LNCAP (cell line): ENCODE data around the gene MPP3.
A peak's percentile ranks its signal among the peaks of the same experiment; 100 is the strongest.

Experiments
- TF ChIP-seq, protein P1 (sequence below): fragments of 450-650 bp; IDR thresholded peaks from 2 replicates; pipeline ENCODE4 v1.5.1; 2017; ENCODE audit warnings: mild to moderate bottlenecking

MPP3 gene, protein sequence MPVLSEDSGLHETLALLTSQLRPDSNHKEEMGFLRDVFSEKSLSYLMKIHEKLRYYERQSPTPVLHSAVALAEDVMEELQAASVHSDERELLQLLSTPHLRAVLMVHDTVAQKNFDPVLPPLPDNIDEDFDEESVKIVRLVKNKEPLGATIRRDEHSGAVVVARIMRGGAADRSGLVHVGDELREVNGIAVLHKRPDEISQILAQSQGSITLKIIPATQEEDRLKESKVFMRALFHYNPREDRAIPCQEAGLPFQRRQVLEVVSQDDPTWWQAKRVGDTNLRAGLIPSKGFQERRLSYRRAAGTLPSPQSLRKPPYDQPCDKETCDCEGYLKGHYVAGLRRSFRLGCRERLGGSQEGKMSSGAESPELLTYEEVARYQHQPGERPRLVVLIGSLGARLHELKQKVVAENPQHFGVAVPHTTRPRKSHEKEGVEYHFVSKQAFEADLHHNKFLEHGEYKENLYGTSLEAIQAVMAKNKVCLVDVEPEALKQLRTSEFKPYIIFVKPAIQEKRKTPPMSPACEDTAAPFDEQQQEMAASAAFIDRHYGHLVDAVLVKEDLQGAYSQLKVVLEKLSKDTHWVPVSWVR

DNA sequence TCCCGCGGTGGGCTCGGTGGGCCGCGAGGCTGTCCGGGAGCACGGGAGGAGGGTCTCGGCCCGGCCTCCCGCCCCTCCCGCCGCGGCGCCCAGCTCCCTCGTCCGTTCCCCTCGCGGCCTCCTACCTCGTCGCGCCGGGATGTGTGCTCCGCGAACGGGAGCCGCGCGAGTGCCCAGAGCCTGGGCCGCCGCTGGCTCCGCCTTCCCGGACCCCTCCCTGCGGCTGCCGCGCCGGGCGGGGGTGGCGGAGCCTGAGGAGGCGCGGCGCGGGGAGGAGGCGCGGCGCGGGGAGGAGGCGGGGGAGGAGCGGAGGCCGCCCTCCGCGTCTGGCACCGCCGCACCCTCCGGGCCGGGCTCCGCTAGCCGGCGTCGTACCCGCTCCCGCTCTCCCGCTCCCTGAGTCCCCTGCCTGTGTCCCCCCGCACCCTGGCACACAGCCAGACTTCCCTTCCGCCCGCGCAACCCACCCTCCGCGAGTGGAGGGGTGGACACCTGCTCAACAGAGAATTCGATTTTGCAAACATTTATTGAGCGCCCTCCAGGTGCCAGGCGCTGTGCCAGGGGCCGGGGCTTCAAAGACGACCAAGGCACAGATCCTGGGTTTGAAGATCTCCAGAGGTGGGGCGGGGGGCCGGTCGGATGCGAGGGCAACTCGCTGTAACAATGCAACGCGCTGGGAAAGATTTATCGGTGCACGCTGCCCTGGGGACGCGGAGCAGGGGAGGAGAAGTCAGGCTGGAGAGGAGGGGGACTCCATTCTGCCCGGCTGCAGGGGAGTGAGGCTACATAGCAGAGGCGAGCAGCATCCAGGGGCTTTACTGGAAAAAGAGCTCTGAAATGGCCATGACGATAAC, at the start of gene MPP3:
Gene MPP3 (minus strand): TSS at position 171 of the 854 bp plus-strand sequence. CDS start 1,240 bp downstream, outside the sequence.
- TF ChIP-seq, protein P1, sequence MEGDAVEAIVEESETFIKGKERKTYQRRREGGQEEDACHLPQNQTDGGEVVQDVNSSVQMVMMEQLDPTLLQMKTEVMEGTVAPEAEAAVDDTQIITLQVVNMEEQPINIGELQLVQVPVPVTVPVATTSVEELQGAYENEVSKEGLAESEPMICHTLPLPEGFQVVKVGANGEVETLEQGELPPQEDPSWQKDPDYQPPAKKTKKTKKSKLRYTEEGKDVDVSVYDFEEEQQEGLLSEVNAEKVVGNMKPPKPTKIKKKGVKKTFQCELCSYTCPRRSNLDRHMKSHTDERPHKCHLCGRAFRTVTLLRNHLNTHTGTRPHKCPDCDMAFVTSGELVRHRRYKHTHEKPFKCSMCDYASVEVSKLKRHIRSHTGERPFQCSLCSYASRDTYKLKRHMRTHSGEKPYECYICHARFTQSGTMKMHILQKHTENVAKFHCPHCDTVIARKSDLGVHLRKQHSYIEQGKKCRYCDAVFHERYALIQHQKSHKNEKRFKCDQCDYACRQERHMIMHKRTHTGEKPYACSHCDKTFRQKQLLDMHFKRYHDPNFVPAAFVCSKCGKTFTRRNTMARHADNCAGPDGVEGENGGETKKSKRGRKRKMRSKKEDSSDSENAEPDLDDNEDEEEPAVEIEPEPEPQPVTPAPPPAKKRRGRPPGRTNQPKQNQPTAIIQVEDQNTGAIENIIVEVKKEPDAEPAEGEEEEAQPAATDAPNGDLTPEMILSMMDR = no peak

DNA sequence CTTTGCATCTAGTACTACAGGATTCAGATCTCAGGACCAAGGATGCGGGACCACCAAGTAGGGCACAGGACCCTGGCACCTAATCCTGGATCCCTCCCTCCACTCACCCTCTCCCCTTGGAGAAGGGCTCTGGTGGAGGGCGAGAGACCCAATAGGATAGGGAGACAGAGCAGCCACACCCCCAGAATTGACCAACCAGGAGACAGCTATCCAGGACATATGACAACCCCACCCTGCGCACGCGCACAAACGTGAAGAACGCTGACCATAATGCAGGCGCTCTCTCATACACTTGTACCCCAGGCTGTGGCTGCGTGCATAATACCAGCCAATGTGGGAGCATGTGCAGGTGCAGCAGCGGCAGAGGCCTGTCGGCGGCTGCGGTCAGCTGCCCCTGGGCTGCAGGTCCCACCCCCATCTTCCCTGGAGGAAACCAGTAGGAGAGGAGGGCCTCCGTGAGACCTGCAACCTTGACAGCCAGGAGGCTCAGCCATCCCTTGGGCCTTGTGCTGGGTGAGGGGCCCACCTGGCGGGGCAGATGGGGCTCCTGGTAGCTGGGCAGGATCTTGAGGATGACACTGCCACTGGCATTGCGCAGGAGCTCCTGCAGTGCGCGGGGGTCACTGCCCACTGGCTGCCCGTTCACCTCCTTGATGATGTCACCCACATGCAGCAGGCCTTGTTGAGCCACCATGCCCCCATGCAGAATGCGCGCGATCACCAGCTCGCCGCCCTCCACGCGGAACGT, 49.0 kb upstream of the MPP3 start:
- TF ChIP-seq, protein P1 = no peak

DNA sequence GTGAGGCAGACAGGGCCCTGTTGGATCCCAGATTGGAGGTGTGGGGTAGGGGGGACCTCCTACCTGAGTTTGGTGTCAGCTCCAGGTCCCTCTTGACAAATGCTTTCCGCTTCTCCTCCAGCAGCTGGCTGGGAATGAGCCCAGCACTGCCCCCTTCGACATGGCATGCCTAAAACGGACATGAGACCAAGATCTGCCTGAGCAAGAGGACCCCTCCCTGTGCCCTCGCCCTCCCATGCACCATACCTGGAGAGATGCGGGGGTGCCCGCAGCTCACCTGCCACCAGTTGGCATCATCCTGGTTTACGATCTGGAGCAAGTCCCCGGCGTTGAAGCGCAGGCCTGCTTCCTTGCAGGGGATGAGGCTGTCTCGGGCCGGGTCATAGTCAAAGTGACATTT, 48.2 kb upstream of the MPP3 start:
- TF ChIP-seq, protein P1 = no peak

DNA sequence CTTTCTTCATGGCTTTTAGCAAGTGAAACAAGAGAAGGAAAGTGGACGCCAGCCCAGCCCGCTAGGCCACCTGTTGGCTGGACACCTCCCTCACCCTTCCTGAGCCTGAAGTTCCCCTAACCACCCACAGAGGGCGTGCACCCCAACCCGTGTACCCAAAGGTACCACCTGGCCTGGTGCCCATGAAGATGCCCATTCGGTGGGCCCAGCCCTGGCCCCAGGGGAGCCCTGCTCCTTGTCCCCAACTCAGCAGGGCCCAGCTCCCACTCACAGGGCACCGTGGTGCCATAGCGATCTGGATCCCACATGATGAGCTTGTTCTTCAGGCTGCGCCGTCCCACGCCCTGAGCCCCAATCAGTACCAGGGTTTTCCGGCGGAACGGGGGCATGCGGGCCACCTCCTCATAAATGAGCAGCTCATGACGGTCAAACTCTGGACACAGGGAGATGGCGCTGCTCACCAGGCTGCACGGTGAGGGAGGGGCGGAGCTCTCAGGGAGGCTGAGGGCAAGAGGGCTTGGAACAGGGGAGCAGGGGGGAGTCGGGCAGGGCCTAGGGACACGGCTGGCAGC, 47.6 kb upstream of the MPP3 start:
- TF ChIP-seq, protein P1 = peak; percentile 88

DNA sequence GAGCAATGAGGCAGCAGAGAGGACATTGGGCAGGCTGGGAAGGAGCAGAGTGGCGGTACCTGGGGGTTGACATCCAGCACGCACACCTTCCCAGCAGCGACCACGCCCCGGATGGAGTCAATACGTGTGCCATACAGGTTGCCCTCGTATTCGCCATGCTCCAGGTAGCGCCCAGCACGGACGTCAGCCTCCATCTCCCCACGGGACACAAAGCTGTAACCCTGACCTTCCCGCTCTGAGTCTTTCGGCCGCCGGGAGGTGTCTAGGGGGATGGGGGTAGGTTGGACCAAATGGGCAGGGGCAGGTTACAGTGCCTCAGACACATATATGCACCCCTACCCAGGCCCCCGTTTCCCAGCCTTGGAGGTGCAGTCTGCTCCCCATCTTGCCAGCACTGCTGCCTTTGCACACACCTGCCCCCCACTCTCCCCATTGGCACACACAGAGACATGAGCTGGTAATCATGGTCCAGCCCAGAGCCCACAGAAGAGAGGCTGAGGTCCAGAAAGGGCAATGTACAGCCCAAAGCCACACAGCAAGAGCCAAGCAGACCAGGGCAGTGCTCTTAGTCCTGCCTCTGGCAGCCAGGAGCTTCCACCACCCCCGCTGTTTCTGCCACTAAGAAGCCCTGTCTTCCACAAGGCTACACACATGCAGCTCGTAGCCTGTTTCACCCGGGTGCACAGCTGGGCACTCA, 46.9 kb upstream of the MPP3 start:
- TF ChIP-seq, protein P1 = no peak

DNA sequence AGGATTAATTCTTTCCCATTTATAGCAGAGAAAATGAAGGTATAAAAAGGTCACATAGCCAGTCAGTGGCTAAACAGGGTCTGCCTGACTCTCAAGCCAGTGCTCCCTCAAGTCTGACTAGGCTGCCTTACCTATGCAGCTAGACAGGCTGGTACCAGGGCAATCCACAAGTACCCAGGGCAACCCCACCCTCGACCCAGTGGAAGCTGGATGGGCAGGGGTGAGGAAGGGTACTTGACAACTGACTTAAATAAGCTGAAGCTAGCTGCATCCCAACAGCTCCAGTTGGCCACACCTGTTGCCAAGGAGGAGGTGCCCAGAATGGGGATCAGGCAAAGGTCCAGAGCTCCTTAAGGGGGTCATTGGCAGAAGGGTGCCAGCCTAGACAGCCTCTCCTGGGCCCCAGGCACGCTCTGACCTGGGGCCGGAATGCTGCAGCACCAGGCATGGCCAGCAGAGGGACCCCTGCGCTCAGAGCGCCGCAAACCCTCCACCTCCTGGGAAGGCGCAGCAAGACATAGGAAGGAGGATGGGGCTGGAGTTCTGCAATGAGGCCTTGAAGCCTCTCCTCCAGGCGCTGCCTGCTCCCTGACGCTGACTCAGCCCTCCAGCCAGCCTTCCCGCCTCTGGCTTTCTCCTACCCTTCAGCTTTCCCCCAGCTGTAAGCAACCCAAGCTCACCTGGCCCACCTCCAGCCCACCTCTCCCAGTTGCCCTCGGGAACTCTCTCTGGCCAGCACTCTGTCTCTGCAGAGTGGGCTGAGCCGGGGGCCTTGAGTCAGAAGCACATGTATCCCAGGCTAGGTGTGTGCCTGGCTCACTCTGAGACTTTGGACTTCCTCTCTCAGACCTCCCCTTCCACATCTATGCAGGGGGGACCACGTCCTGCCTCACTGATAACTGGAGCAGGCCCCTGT, 45.6 kb upstream of the MPP3 start:
- TF ChIP-seq, protein P1 = peak; percentile 97
